Liver (tissue), 9 donors: Measurements from ENCODE around the gene SLC25A41. TPM values are rescaled to one million over a fixed set of nuclear protein-coding genes. Genes with fewer than 3 reads are reported as not detected.

Source experiments
- DNase-seq: peaks from one replicate; pipeline ENCODE4 v3.0.0-alpha.2; 2017; ENCODE audit warnings: low spot score
- H3K27ac ChIP-seq, 2 donors: one replicate each; pipeline ENCODE4 v1.7.0; 2013; ENCODE audit warnings: inconsistent platforms in 2 of 2, low read length in 2 of 2, control low read depth in 1 of 2, low read depth in 1 of 2, mild to moderate bottlenecking in 1 of 2
- H3K27me3 ChIP-seq, 4 donors: one replicate each; pipeline versions ENCODE4 v1.6.1 to v1.7.0; 2013; ENCODE audit warnings: low read length in 3 of 4, inconsistent platforms in 1 of 4, mild to moderate bottlenecking in 1 of 4, moderate library complexity in 1 of 4; ENCODE audit not compliant: control insufficient read depth in 4 of 4, insufficient read depth in 4 of 4
- H3K36me3 ChIP-seq, 4 donors: one replicate each; pipeline versions ENCODE4 v1.6.1 to v1.7.0; 2013; ENCODE audit warnings: low read length in 3 of 4, mild to moderate bottlenecking in 3 of 4, low read depth in 1 of 4, moderate library complexity in 1 of 4; ENCODE audit not compliant: control insufficient read depth in 4 of 4, insufficient read depth in 3 of 4
- H3K4me1 ChIP-seq, 4 donors: one replicate each; pipeline versions ENCODE4 v1.6.1 to v1.7.0; 2013; ENCODE audit warnings: low read length in 3 of 4, mild to moderate bottlenecking in 3 of 4, moderate library complexity in 1 of 4; ENCODE audit not compliant: control insufficient read depth in 4 of 4, insufficient read depth in 4 of 4
- H3K4me3 ChIP-seq, 3 donors: one replicate each; pipeline versions ENCODE4 v1.6.1 to v1.7.0; 2013; ENCODE audit warnings: low read length in 3 of 3, control low read depth in 1 of 3, low read depth in 1 of 3, mild to moderate bottlenecking in 1 of 3
- H3K9ac ChIP-seq, 2 donors: one replicate each; pipeline ENCODE4 v1.7.0; 2013; ENCODE audit warnings: low read length in 2 of 2, mild to moderate bottlenecking in 2 of 2, moderate library complexity in 2 of 2, control low read depth in 1 of 2, low read depth in 1 of 2
- H3K9me3 ChIP-seq, 4 donors: one replicate each; pipeline versions ENCODE4 v1.6.1 to v1.7.0; 2013; ENCODE audit warnings: low read length in 3 of 4; ENCODE audit not compliant: control insufficient read depth in 4 of 4
- EGR1 ChIP-seq, 2 donors: IDR thresholded peaks; 2 replicates each; pipeline ENCODE4 v1.6.1; 2016 to 2018; ENCODE audit warnings: antibody characterized with exemption in 2 of 2, low read depth in 2 of 2
- FOXA1 ChIP-seq: IDR thresholded peaks from 2 replicates; pipeline ENCODE4 v1.6.1; 2016; ENCODE audit warnings: antibody characterized with exemption
- FOXA2 ChIP-seq: IDR thresholded peaks from 2 replicates; pipeline ENCODE4 v1.6.1; 2016; ENCODE audit warnings: antibody characterized with exemption
- GABPA ChIP-seq, 2 donors: IDR thresholded peaks in 1 of 2; conservative IDR thresholded peaks in 1 of 2; 2 replicates each; pipeline ENCODE4 v1.6.1; 2016; ENCODE audit warnings: antibody characterized with exemption in 2 of 2, mild to moderate bottlenecking in 1 of 2, moderate library complexity in 1 of 2
- HNF4A ChIP-seq, 2 donors: conservative IDR thresholded peaks; 2 replicates each; pipeline ENCODE4 v1.6.1; 2016; ENCODE audit warnings: antibody characterized with exemption in 2 of 2, mild to moderate bottlenecking in 2 of 2
- HNF4G ChIP-seq: IDR thresholded peaks from 2 replicates; pipeline ENCODE4 v1.6.1; 2016; ENCODE audit warnings: antibody characterized with exemption
- JUND ChIP-seq, 2 donors: IDR thresholded peaks; 2 replicates each; pipeline ENCODE4 v1.6.1; 2016; ENCODE audit warnings: antibody characterized with exemption in 2 of 2
- NR2F2 ChIP-seq: IDR thresholded peaks from 2 replicates; pipeline ENCODE4 v1.6.1; 2016; ENCODE audit warnings: antibody characterized with exemption
- RAD21 ChIP-seq, 2 donors: IDR thresholded peaks; 2 replicates each; pipeline ENCODE4 v1.6.1; 2016; ENCODE audit warnings: antibody characterized with exemption in 2 of 2, mild to moderate bottlenecking in 2 of 2
- RXRA ChIP-seq, 2 donors: IDR thresholded peaks; 2 replicates each; pipeline ENCODE4 v1.6.1; 2017 to 2018; ENCODE audit warnings: antibody characterized with exemption in 2 of 2, mild to moderate bottlenecking in 1 of 2
- SP1 ChIP-seq: IDR thresholded peaks from 2 replicates; pipeline ENCODE4 v1.6.1; 2018; ENCODE audit warnings: antibody characterized with exemption, mild to moderate bottlenecking
- TAF1 ChIP-seq: conservative IDR thresholded peaks from 2 replicates; pipeline ENCODE4 v1.6.1; 2016; ENCODE audit warnings: antibody characterized with exemption, mild to moderate bottlenecking
- YY1 ChIP-seq: IDR thresholded peaks from 2 replicates; pipeline ENCODE4 v1.6.1; 2016; ENCODE audit warnings: antibody characterized with exemption, mild to moderate bottlenecking
- WGBS: extraction: QIAGEN DNeasy Blood & Tissue Kit; methylation state at CpG from one replicate; pipeline ENCODE4 v1.1.7; 2013; 5-methylcytosine and 5-hydroxymethylcytosine counted together
- polyA plus RNA-seq, 2 donors: library from polyadenylated mRNA; stranded (reverse) in 1 of 2; unstranded in 1 of 2; fragments of 200-250 nt in 1 of 2; fragments of >200 nt in 1 of 2; fragmentation: Nextera tagmentation in 1 of 2; extraction: Ambion mirVana in 1 of 2; gene quantifications; one replicate each; pipeline versions ENCODE4 v1.2.1 to v1.2.3, GENCODE V29; 2013 to 2015
- total RNA-seq, 2 donors: library from RNA; depleted of rRNA; stranded (reverse); fragments of >200 nt; gene quantifications; one replicate each; pipeline ENCODE4 v1.2.3, GENCODE V29; 2014
- TF ChIP-seq, protein P1 (sequence below): IDR thresholded peaks from 2 replicates; pipeline ENCODE4 v1.6.1; 2016; ENCODE audit warnings: antibody characterized with exemption
- TF ChIP-seq, protein P2 (sequence below): IDR thresholded peaks from 2 replicates; pipeline ENCODE4 v1.6.1; 2016; ENCODE audit warnings: antibody characterized with exemption
- TF ChIP-seq, protein P3 (sequence below): fragments of 150-350 bp; IDR thresholded peaks from 2 replicates; pipeline ENCODE4 v1.5.1; 2017; ENCODE audit warnings: improper control_type of control experiment, low read depth, low read length; ENCODE audit not compliant: missing input control
- TF ChIP-seq, protein P4 (sequence below): IDR thresholded peaks from 2 replicates; pipeline ENCODE4 v1.6.1; 2016; ENCODE audit warnings: antibody characterized with exemption
- donor health status: healthy.
- donor health status: healthy.
- donor health status: healthy.
- donor health status: healthy.
- donor health status: healthy.

The SLC25A41 gene
- total and polyA plus RNA-seq, 4 donors = 0.14 to 0.16 TPM; not detected in 2

DNA sequence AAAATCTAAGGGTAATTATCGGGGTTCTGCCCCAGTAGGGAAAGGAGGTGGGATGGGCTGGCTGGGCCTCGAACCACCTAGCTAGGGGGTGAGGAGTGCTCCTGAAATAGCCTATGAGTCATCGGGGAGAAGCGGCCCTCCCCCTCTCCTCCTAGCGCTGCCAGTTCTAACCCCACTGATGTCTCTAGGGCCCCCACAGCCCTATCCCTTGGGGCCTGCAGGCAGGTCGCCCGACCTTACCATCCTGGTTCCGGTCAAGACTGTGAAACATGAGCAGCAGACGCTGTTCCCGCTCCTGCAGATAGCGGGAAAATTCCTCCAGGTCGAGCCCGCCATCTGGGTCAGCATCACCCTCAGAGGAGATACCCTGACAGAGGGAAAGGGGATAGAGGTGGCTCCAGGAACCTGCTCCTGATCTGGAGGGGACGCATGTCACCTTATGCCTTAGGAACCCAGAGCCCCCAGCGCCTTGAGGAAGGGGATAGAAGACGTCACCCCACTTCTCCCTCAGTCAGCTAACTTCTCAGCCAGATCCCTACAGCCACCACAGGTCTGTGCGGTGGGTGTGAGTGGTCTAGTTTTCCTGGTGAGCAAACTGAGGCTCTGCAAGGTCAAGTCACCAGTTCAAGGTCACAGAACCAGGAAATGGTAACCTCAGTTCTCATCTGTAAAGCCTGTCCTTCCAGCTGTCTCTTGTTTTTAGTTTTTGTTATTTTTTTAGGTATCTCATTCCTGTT lies 24.6 kb upstream of the SLC25A41 start:
- TF ChIP-seq RAD21 (IDR thresholded peaks at IDR 0.05) (no peak), HNF4G (no peak), SP1 (no peak), HNF4A (conservative IDR thresholded peaks at IDR 0.05) (no peak), FOXA1 (no peak), JUND (IDR thresholded peaks at IDR 0.05) (no peak), FOXA2 (no peak), EGR1 (IDR thresholded peaks at IDR 0.05; ENCODE audit: low read depth in 2 of 2) (no peak), TAF1 (no peak), NR2F2 (no peak)
- TF ChIP-seq, protein P1, sequence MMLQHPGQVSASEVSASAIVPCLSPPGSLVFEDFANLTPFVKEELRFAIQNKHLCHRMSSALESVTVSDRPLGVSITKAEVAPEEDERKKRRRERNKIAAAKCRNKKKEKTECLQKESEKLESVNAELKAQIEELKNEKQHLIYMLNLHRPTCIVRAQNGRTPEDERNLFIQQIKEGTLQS = no peak
- Histone ChIP-seq H3K9me3 (peaks cover 3 to 10% (median 5%) of the 10 kb centered on the region in 4 donors), H3K4me3 (no peak overlapping the region), H3K27ac (no peak overlapping the region), H3K27me3 (no peaks in the 10 kb centered on the region), H3K36me3 (peaks cover 0 to 30% (median 20%) of the 10 kb centered on the region in 4 donors), H3K9ac (no peak overlapping the region), H3K4me1 (peaks cover 7 to 19% (median 15%) of the 10 kb centered on the region in 4 donors)
- no peak for DNase-seq
- 93% methylated on average over 17 of the region's 17 CpGs for WGBS

DNA sequence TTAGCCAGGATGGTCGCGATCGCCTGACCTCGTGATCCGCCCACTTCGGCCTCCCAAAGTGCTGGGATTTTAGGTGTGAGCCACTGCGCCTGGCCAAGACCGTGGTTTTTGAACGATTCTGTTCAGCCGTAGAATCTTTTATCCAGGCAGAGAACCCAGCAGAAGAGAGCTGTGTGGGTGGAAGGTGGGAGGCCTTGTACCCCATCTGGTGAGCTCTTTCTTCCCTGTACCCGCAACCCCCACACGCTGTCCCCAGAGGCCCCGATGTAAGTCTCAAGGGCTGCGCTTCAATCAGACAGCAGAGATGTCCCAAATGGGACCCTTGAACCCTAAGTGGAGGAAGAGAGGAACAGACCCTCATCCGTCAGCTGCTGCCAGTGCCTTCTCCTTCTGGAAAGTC lies 22.4 kb upstream of the SLC25A41 start:
- H3K4me3 ChIP-seq = no peak overlapping the region
- no peak overlapping the region for H3K27ac ChIP-seq
- WGBS = 96% methylated on average over 15 of the region's 15 CpGs
- no peak overlapping the region for H3K9ac ChIP-seq
- DNase-seq = no peak
- H3K27me3 ChIP-seq = no peaks in the 10 kb centered on the region
- TF ChIP-seq JUND (IDR thresholded peaks at IDR 0.05) = no peak
- peaks cover 2 to 35% (median 26%) of the 10 kb centered on the region in 4 donors for H3K36me3 ChIP-seq
- H3K9me3 ChIP-seq = peaks cover 3 to 10% (median 5%) of the 10 kb centered on the region in 4 donors
- peaks cover 7 to 19% (median 15%) of the 10 kb centered on the region in 4 donors for H3K4me1 ChIP-seq

DNA sequence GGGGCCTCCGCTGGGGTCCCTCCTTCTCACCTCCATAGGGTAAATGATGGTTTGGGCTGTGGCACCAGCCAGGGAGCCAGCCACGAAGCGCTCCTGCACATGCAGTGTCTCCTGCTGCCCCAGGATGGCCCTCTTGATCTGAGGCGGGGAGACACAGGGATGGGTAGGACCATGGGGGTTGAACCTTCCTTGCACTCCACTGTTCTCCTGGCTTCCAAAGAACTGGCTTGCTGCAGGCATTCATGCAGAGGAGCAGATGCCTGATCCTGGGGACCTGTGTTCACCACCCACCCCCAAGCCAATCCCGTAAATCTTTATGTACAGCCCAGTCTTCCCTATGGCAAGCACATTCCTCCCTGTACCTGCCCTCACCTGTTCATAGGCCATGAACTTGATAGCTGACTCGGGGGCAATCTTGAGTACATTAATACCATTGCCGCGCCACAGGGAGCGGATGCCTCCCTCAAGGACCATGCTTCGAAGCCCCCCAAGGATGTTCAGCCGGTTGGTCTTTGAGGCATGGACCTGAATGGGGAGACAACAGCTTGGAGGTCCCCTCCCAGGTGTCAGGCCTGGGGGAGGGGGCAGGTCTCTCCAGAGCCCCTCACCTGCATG lies 20.5 kb upstream of the SLC25A41 start:
- H3K27ac ChIP-seq = no peak overlapping the region
- no peak overlapping the region for H3K4me3 ChIP-seq
- peaks cover 2 to 41% (median 28%) of the 10 kb centered on the region in 4 donors for H3K36me3 ChIP-seq
- no peak for DNase-seq
- 98% methylated on average over 11 of the region's 11 CpGs for WGBS
- no peak for TF ChIP-seq GABPA (IDR thresholded peaks at IDR 0.05 in 1 of 2, conservative IDR thresholded peaks at IDR 0.05 in 1 of 2)
- TF ChIP-seq, protein P2, sequence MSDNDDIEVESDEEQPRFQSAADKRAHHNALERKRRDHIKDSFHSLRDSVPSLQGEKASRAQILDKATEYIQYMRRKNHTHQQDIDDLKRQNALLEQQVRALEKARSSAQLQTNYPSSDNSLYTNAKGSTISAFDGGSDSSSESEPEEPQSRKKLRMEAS = no peak
- TF ChIP-seq NR2F2 = no peak
- no peak for TF ChIP-seq FOXA1
- TF ChIP-seq HNF4A (conservative IDR thresholded peaks at IDR 0.05) = no peak
- TF ChIP-seq, protein P3, sequence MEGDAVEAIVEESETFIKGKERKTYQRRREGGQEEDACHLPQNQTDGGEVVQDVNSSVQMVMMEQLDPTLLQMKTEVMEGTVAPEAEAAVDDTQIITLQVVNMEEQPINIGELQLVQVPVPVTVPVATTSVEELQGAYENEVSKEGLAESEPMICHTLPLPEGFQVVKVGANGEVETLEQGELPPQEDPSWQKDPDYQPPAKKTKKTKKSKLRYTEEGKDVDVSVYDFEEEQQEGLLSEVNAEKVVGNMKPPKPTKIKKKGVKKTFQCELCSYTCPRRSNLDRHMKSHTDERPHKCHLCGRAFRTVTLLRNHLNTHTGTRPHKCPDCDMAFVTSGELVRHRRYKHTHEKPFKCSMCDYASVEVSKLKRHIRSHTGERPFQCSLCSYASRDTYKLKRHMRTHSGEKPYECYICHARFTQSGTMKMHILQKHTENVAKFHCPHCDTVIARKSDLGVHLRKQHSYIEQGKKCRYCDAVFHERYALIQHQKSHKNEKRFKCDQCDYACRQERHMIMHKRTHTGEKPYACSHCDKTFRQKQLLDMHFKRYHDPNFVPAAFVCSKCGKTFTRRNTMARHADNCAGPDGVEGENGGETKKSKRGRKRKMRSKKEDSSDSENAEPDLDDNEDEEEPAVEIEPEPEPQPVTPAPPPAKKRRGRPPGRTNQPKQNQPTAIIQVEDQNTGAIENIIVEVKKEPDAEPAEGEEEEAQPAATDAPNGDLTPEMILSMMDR = no peak
- TF ChIP-seq RXRA (IDR thresholded peaks at IDR 0.05) = no peak
- TF ChIP-seq HNF4G = no peak
- TF ChIP-seq YY1 = no peak
- no peak for TF ChIP-seq TAF1
- TF ChIP-seq EGR1 (IDR thresholded peaks at IDR 0.05; ENCODE audit: low read depth in 2 of 2) = no peak
- TF ChIP-seq RAD21 (IDR thresholded peaks at IDR 0.05) = no peak
- TF ChIP-seq, protein P1 = no peak
- no peak for TF ChIP-seq JUND (IDR thresholded peaks at IDR 0.05)
- TF ChIP-seq, protein P4, sequence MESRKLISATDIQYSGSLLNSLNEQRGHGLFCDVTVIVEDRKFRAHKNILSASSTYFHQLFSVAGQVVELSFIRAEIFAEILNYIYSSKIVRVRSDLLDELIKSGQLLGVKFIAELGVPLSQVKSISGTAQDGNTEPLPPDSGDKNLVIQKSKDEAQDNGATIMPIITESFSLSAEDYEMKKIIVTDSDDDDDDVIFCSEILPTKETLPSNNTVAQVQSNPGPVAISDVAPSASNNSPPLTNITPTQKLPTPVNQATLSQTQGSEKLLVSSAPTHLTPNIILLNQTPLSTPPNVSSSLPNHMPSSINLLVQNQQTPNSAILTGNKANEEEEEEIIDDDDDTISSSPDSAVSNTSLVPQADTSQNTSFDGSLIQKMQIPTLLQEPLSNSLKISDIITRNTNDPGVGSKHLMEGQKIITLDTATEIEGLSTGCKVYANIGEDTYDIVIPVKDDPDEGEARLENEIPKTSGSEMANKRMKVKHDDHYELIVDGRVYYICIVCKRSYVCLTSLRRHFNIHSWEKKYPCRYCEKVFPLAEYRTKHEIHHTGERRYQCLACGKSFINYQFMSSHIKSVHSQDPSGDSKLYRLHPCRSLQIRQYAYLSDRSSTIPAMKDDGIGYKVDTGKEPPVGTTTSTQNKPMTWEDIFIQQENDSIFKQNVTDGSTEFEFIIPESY = no peak
- peaks cover 3 to 10% (median 5%) of the 10 kb centered on the region in 4 donors for H3K9me3 ChIP-seq
- H3K4me1 ChIP-seq = peaks cover 2 to 8% (median 6%) of the 10 kb centered on the region in 4 donors
- no peak overlapping the region for H3K9ac ChIP-seq
- H3K27me3 ChIP-seq = no peaks in the 10 kb centered on the region
